Measurements from ENCODE around the gene MET. TPM values are rescaled to one million over a fixed set of nuclear protein-coding genes. Genes with fewer than 3 reads are reported as not detected.

MET gene
- total RNA-seq, 1 experiment from 2014 or later: 5.0 TPM

DNA sequence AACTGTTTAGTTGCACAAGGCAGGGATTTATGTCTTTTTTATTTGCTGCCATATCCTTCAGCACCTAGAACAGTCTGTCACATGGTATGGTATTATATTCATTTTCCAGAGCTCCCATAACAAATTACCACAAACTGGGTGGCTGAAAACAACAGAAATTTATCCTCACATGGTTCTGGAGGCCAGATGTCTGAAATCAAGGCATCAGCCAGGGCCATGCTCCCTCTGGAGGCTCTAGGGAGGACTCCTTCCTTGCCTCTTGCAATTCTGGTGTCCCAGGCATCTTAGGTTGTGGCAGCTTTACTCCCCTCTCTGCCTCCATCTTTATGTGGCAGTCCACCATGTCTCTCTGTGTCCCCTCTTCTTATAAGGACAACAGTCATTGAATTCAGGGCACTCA, 43.1 kb downstream of the MET start:
- Histone ChIP-seq H3K14ac (ENCODE audit: insufficient read depth, low read length) (no peak overlapping the region), H3K79me1 (ENCODE audit: insufficient read depth, low read depth, low read length, poor library complexity, severe bottlenecking) (no peaks in the 10 kb centered on the region), H3K4me1 (ENCODE audit: insufficient read depth, low read length) (no peaks in the 10 kb centered on the region; the same call in 1 of the 2 replicates), H2BK15ac (ENCODE audit: low read depth, low read length) (no peak overlapping the region), H3K79me2 (ENCODE audit: insufficient read depth, low read length) (no peaks in the 10 kb centered on the region), H3K4me2 (ENCODE audit: insufficient read depth, insufficient read length, low read length) (no peak overlapping the region), H3T11ph (ENCODE audit: low read length) (no peak overlapping the region), H3K4ac (ENCODE audit: low read depth, low read length) (no peak overlapping the region), H4K20me1 (ENCODE audit: control insufficient read depth, insufficient read depth, insufficient read length) (no peaks in the 10 kb centered on the region), H2AFZ (ENCODE audit: low read length) (no peak overlapping the region), H4K5ac (ENCODE audit: insufficient read length, low read depth, low read length) (no peak overlapping the region), H4K8ac (replicated peaks; ENCODE audit: insufficient read length, low read depth, low read length) (no peak overlapping the region), H2BK12ac (ENCODE audit: insufficient read length, low read depth, low read length) (no peak overlapping the region), H3K23me2 (ENCODE audit: insufficient read length, low read depth, low read length, poor library complexity, severe bottlenecking) (no peaks in the 10 kb centered on the region), H3K27me3 (ENCODE audit: insufficient read depth, low read length) (no peaks in the 10 kb centered on the region), H4K91ac (ENCODE audit: insufficient read length, low read depth, low read length) (no peak overlapping the region), H3K9me3 (ENCODE audit: control insufficient read depth, low read depth, low read length) (no peaks in the 10 kb centered on the region), H3K23ac (ENCODE audit: insufficient read length, low read depth, low read length) (no peak overlapping the region), H3K9ac (ENCODE audit: extremely low read depth, insufficient read length, low read length) (no peak overlapping the region), H3K56ac (ENCODE audit: insufficient read length, low read depth, low read length) (no peak overlapping the region), H3K27ac (ENCODE audit: insufficient read length, low read depth, low read length) (no peak overlapping the region), H2BK5ac (ENCODE audit: insufficient read length, low read length) (no peak overlapping the region), H2BK120ac (ENCODE audit: low read depth, low read length, poor library complexity, severe bottlenecking) (no peak overlapping the region), H2AK5ac (ENCODE audit: insufficient read length, low read length) (no peak overlapping the region), H2BK20ac (ENCODE audit: low read depth, low read length, poor library complexity, severe bottlenecking) (no peak overlapping the region), H3K18ac (ENCODE audit: insufficient read length, low read depth, low read length) (no peak overlapping the region)
- no peaks in the 10 kb centered on the region for H3K4me1 Mint-ChIP-seq
- no peaks in the 10 kb centered on the region for H3K9me3 Mint-ChIP-seq
- no peak overlapping the region for H3K4me3 Mint-ChIP-seq
- no peaks in the 10 kb centered on the region for H3K27me3 Mint-ChIP-seq (ENCODE audit: low read depth)
- no peaks in the 10 kb centered on the region for H3K36me3 Mint-ChIP-seq (ENCODE audit: insufficient read depth in 1 of 3, low read depth in 3 of 3)
- no peak for DNase-seq
- TF ChIP-seq, protein P1, sequence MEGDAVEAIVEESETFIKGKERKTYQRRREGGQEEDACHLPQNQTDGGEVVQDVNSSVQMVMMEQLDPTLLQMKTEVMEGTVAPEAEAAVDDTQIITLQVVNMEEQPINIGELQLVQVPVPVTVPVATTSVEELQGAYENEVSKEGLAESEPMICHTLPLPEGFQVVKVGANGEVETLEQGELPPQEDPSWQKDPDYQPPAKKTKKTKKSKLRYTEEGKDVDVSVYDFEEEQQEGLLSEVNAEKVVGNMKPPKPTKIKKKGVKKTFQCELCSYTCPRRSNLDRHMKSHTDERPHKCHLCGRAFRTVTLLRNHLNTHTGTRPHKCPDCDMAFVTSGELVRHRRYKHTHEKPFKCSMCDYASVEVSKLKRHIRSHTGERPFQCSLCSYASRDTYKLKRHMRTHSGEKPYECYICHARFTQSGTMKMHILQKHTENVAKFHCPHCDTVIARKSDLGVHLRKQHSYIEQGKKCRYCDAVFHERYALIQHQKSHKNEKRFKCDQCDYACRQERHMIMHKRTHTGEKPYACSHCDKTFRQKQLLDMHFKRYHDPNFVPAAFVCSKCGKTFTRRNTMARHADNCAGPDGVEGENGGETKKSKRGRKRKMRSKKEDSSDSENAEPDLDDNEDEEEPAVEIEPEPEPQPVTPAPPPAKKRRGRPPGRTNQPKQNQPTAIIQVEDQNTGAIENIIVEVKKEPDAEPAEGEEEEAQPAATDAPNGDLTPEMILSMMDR (conservative IDR thresholded peaks at IDR 0.05): no peak; the same call in 2 of the 3 replicates
- H3K27ac Mint-ChIP-seq: no peak overlapping the region

All from H9 (cell line).